ENCODE measurements around the gene OR1E2.

The OR1E2 gene

GRCh38 chr17:3433741-3434140 lies at the start of gene OR1E2:
Gene OR1E2 (minus strand): TSS chr17:3433841. CDS start chr17:3433841, 0 bp downstream.
- H3K4me3 ChIP-seq (ENCODE audit: low read depth, low read length), result no peak within 1 kb of the TSS
- TF ChIP-seq, protein P1, sequence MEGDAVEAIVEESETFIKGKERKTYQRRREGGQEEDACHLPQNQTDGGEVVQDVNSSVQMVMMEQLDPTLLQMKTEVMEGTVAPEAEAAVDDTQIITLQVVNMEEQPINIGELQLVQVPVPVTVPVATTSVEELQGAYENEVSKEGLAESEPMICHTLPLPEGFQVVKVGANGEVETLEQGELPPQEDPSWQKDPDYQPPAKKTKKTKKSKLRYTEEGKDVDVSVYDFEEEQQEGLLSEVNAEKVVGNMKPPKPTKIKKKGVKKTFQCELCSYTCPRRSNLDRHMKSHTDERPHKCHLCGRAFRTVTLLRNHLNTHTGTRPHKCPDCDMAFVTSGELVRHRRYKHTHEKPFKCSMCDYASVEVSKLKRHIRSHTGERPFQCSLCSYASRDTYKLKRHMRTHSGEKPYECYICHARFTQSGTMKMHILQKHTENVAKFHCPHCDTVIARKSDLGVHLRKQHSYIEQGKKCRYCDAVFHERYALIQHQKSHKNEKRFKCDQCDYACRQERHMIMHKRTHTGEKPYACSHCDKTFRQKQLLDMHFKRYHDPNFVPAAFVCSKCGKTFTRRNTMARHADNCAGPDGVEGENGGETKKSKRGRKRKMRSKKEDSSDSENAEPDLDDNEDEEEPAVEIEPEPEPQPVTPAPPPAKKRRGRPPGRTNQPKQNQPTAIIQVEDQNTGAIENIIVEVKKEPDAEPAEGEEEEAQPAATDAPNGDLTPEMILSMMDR (IDR thresholded peaks at IDR 0.05; ENCODE audit: insufficient read depth, low read depth, low read length, missing control alignments), result no peak
- no peak for DNase-seq (ENCODE audit: low read depth)

DNA sequence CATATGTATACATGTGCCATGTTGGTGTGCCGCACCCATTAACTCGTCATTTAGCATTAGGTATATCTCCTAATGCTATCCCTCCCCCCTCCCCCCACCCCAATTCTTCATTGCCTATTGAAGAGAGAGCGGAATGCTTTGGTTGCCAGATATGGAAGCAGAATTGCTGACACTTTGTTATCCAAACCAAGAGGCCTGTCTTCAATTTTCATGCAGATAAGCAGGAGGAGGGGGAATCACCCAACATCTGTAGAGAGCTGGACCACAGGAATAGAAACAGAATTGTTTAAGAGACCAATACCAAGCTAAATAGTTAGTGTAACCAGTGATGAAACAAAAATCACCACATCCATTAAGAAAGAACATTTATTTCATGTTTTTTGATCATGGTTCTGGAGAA lies 49.2 kb upstream of the OR1E2 start:
- DNase-seq (ENCODE audit: low read depth), result no peak
- no peak overlapping the region for H3K4me3 ChIP-seq (ENCODE audit: low read depth, low read length)
- TF ChIP-seq, protein P1 (IDR thresholded peaks at IDR 0.05; ENCODE audit: insufficient read depth, low read depth, low read length, missing control alignments), result no peak

GRCh38 chr17:3479988-3480387 lies 46.3 kb upstream of the OR1E2 start:
- DNase-seq (ENCODE audit: low read depth), result no peak
- H3K4me3 ChIP-seq (ENCODE audit: low read depth, low read length), result no peak overlapping the region
- TF ChIP-seq, protein P1 (IDR thresholded peaks at IDR 0.05; ENCODE audit: insufficient read depth, low read depth, low read length, missing control alignments), result no peak

DNA sequence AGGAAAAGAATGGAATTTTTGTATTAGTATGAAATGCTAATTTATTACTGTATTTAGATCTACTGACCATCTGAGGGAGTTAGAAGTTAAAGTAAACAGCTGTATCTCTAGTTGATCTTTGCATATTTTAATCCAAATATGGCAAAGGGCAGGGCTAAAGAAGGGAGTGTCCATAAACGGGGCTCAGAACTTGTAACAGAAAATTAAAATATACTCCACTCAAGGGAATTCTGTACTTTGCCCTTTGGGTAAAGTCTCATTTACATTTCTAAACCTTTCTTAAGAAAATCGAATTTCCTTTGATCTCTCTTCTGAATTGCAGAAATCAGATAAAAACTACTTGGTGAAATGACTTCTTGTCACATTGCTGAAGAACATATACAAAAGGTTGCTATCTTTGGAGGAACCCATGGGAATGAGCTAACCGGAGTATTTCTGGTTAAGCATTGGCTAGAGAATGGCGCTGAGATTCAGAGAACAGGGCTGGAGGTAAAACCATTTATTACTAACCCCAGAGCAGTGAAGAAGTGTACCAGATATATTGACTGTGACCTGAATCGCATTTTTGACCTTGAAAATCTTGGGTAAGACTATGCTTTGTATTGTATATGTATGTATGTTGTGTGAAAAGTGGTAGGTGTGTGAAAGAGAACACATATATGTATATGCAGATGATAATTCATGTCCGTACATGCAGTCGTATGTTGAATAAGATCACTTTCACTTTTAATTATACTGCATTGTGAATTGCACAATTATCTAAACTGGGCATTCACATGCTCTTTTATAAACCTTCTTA lies 42.4 kb upstream of the OR1E2 start, which contains the start of gene ASPA:
ASPA (plus strand) TSS at position 186 of the 799 bp plus-strand sequence; CDS start at position 349, 163 bp downstream.
- TF ChIP-seq, protein P1 (IDR thresholded peaks at IDR 0.05; ENCODE audit: insufficient read depth, low read depth, low read length, missing control alignments), result no peak
- H3K4me3 ChIP-seq (ENCODE audit: low read depth, low read length), result no peak within 1 kb of the TSS
- DNase-seq (ENCODE audit: low read depth), result no peak

DNA sequence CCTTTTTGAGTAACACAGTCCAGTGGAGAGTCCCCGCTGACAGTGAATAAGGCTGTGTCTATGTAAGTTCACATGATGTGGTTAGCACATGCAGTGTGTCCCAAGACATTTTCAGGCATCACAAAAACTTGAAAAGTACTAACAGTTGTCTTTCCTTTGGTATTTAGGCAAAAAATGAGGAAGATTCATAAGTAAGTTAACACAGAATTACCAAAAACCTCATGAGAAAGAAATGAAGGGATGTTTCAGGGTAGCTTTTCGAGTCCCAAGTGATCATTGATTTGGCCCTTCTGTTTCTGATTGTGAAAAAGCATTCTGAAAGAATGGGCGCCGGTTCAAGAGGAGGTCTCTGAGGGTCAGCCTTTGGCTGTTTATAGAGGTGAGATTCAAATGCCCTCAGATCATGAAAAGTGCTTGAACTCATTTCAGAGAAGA lies 41.6 kb upstream of the OR1E2 start:
- no peak for DNase-seq (ENCODE audit: low read depth)
- no peak overlapping the region for H3K4me3 ChIP-seq (ENCODE audit: low read depth, low read length)
- TF ChIP-seq, protein P1 (IDR thresholded peaks at IDR 0.05; ENCODE audit: insufficient read depth, low read depth, low read length, missing control alignments), result no peak

DNA sequence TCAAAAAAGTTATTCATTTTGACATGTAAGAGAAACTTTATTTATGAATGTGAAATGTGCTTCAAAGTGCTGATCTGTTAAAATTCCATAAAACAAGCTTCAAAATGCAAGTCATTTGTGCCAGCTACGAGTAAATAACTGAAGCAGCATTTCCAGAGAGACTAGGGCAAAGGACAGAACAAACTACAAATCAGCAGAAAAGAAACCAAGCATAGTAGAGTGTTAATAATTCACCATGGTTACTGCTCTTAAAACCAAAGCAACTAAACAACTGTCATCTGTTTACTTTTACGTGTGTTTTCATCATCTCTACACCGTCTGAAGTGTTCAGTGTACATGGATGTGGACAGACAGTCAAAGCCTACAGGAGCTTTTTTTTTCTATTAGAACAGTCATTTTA lies 40.6 kb upstream of the OR1E2 start:
- H3K4me3 ChIP-seq (ENCODE audit: low read depth, low read length), result no peak overlapping the region
- TF ChIP-seq, protein P1 (IDR thresholded peaks at IDR 0.05; ENCODE audit: insufficient read depth, low read depth, low read length, missing control alignments), result no peak
- no peak for DNase-seq (ENCODE audit: low read depth)
